IMR-90 (cell line): Measurements from ENCODE around the gene PCCA.

Experiments
- CEBPB ChIP-seq: IDR thresholded peaks from 2 replicates; pipeline ENCODE4 v1.6.1; 2012; ENCODE audit warnings: low read depth, low read length, improper control_type of control experiment
- FOS ChIP-seq: fragments of 150-350 bp; IDR thresholded peaks from 2 replicates; pipeline ENCODE4 v1.6.1; 2016; ENCODE audit warnings: low read depth, low read length
- MAFK ChIP-seq: IDR thresholded peaks from 2 replicates; pipeline ENCODE4 v1.6.1; 2012; ENCODE audit warnings: low read depth, low read length, improper control_type of control experiment
- MXI1 ChIP-seq: IDR thresholded peaks from 2 replicates; pipeline ENCODE4 v1.6.1; 2012; ENCODE audit warnings: low read depth, mild to moderate bottlenecking, low read length, moderate library complexity, borderline replicate concordance
- NFE2L2 ChIP-seq: fragments of 150-350 bp; IDR thresholded peaks from 2 replicates; pipeline ENCODE4 v1.6.1; 2016; ENCODE audit warnings: low read depth, mild to moderate bottlenecking, low read length
- POLR2A ChIP-seq: IDR thresholded peaks from 2 replicates; pipeline ENCODE4 v1.6.1; 2012; ENCODE audit warnings: mild to moderate bottlenecking, low read depth, low read length
- RAD21 ChIP-seq: IDR thresholded peaks from 2 replicates; pipeline ENCODE4 v1.6.1; 2012; ENCODE audit warnings: low read length, improper control_type of control experiment
- RFX5 ChIP-seq: IDR thresholded peaks from 2 replicates; pipeline ENCODE4 v1.8.0; 2012; ENCODE audit warnings: low read depth, mild to moderate bottlenecking, low read length, moderate library complexity
- USF2 ChIP-seq: fragments of 150-350 bp; IDR thresholded peaks from 2 replicates; pipeline ENCODE4 v1.6.1; 2017; ENCODE audit warnings: mild to moderate bottlenecking, antibody characterized with exemption, low read length, low read depth
- TF ChIP-seq, protein P1 (sequence below): conservative IDR thresholded peaks from 2 replicates; pipeline ENCODE4 v1.5.1; 2012; ENCODE audit warnings: mild to moderate bottlenecking, low read depth, low read length, improper control_type of control experiment
- TF ChIP-seq, protein P2 (sequence below): fragments of 150-350 bp; IDR thresholded peaks from 2 replicates; pipeline ENCODE4 v1.6.1; 2016; ENCODE audit warnings: low read depth, mild to moderate bottlenecking, low read length, moderate library complexity, borderline replicate concordance

DNA sequence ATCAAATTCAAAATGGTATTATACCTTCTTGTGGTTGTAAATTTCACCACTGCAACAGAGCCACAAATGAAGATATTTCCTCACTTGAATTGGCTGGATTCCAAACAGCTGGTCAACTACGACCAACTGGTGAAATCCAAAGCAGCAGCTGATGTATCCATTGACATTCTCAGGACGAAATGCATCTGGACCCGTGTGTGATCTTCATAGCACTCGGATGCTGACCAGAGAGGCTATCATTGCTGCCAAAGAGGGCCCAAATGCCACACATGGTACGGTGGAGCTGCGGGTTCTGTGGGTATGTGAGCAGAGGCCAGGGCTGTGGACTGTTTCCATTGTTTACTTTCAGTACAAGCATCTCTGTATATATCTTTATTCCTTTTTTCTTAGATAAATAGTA, 25.6 kb upstream of the PCCA start:
- TF ChIP-seq FOS (no peak), NFE2L2 (no peak), RAD21 (no peak), CEBPB (no peak), USF2 (no peak), RFX5 (no peak), POLR2A (no peak), MXI1 (no peak), MAFK (no peak)
- TF ChIP-seq, protein P1, sequence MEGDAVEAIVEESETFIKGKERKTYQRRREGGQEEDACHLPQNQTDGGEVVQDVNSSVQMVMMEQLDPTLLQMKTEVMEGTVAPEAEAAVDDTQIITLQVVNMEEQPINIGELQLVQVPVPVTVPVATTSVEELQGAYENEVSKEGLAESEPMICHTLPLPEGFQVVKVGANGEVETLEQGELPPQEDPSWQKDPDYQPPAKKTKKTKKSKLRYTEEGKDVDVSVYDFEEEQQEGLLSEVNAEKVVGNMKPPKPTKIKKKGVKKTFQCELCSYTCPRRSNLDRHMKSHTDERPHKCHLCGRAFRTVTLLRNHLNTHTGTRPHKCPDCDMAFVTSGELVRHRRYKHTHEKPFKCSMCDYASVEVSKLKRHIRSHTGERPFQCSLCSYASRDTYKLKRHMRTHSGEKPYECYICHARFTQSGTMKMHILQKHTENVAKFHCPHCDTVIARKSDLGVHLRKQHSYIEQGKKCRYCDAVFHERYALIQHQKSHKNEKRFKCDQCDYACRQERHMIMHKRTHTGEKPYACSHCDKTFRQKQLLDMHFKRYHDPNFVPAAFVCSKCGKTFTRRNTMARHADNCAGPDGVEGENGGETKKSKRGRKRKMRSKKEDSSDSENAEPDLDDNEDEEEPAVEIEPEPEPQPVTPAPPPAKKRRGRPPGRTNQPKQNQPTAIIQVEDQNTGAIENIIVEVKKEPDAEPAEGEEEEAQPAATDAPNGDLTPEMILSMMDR, result no peak
- TF ChIP-seq, protein P2, sequence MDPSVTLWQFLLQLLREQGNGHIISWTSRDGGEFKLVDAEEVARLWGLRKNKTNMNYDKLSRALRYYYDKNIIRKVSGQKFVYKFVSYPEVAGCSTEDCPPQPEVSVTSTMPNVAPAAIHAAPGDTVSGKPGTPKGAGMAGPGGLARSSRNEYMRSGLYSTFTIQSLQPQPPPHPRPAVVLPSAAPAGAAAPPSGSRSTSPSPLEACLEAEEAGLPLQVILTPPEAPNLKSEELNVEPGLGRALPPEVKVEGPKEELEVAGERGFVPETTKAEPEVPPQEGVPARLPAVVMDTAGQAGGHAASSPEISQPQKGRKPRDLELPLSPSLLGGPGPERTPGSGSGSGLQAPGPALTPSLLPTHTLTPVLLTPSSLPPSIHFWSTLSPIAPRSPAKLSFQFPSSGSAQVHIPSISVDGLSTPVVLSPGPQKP, result no peak
